GM04504 (cell line): ENCODE data around the gene BLZF1.
A peak's percentile ranks its signal among the peaks of the same experiment; 100 is the strongest.
"Not testable (repeated sequence)": the region's sequence is repeated elsewhere in the genome, so short reads cannot be mapped to it uniquely, and the experiment has no call there.

Source experiments
- DNase-seq: peaks from one replicate; pipeline ENCODE4 v3.0.0-alpha.2; 2012; ENCODE audit warnings: low read depth

Gene BLZF1

DNA sequence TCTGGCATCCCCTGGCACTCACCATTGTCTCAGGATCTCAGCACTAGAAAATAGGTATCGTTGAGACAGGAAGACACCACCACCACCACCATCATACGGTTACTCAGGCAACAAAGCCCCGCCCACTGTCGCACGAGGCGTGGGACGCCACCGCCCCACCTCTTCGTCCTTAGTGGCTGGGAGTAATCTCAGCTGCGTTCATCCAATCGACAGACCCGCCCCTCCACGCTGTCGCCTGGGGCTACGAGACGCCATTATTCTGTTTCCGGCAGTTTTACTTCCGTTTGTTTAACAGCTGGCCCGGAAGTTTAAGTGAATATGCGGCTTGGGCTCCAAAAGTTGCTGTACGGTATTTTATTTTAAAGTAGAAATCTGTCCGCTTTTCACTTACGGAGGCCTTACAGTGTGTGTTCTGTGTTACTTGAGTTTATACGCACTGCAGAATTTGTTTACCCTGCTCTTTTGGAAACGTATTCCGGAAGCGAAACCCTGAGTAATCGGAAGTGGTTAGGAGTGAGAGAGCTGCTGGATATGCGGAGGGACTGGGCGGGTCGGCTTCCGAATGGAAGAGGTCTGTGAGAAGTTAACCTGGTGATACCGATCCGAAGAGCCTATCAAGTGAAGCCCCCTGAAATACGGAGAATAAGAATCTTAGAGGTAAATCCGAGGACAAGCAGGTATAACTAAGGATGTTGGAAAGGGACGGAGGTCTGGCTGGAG lies at the start of gene BLZF1, which contains the start of gene NME7:
Gene BLZF1, plus strand, starts transcription at position 510 of the 720 bp plus-strand sequence. CDS start 1,328 bp downstream, outside the sequence.
Gene NME7, minus strand, starts transcription at position 112 of the 720 bp plus-strand sequence. Its CDS starts 87 bp downstream, at position 25.
- DNase-seq = peak; percentile 93

GRCh38 chr1:169318536-169319244 lies 49.3 kb upstream of the BLZF1 start:
- no peak for DNase-seq

GRCh38 chr1:169321539-169321938 lies 46.5 kb upstream of the BLZF1 start:
- DNase-seq = no peak

DNA sequence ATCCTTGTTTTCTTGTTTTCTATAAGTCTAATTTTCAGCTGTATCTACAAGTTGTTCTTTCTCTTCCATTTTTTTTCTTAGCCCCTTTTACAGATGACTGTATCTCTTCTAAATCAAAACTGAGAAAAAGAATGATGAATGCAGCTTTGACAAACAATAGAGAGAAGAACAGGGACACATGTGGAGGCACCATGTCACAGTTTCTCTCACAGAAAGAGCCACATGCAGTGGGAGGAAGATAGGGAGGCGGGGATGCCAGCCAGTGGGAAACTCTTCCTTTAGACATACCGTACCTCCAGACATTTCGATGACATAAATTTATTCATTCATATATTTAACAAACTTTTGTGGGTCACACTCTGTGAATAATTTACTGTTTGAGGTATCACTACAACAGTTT lies 45.9 kb upstream of the BLZF1 start:
- DNase-seq = no peak

DNA sequence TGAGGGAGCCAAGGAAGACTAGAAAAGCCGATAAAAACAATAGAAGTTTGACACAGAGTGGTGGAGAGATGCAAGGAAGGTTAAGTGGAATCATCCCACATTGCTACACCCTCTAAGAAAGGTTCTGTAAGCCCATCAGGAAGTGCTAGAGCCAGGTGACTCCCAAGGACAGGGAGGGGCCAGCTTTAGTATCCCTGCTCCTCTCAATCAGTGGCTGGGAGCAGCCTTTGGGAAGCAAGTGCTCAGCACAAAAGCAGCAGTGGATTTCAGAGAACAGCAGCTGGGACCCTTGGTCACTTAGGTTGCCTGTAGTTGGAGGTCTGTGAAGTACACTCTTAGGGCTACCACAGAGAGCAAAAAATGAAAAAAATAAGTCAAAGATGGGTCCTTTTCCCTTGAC lies 42.9 kb upstream of the BLZF1 start:
- no peak for DNase-seq

DNA sequence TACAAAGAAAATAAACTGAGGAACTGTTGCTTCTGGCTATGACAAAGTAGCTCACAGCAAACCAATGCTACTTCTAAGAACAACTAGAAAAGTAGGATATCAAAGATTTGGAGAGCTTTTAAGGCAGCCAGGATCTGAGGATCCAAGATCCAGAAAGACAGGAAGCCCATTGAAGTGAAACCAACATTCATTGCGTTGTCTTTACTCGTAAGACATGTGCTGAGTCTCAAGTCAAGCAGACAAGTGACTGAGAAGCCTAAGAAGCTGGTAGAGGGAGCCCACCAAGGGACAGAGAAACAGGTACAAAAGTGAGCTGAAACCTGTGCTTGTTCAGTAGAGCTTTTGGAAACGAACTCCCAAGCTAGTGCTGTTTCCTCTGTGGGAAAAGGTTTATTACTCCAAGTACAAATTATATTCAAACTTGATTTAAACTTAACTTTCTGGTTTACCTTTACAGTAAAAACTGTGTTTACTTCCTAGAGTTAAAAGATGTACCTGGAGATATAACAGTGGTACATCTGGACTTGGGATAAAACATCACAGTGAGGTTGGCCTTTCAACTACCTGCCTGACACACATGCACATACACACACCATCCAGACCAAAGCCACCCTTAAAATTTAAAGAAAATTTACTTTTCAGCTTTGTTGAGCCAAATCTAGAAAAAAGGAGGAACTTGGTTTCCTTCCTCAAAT lies 41.6 kb upstream of the BLZF1 start:
- DNase-seq = no peak

- DNase-seq = no peak
Observed at GRCh38 chr1:169326956-169327268, 41.1 kb upstream of the BLZF1 start.

- no peak for DNase-seq
Observed at GRCh38 chr1:169327875-169328274, 40.1 kb upstream of the BLZF1 start.

DNA sequence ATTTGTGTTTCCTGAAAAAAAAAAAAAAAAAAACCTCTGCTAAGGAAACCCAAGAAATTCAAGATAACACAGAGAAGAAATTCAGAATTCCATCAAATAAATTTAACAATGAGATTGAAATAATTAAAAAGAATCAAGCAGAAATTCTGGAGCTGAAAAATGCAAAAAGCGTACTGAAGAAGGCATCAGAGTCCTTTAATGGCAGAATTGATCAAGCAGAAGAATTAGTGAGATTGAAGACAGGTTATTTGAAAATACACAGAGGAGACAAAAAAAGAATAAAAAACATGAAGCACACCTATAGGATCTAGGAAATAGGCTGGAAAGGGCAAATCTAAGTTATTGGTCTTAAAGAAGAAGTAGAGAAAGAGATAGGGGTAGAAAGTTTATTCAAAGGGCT lies 38.6 kb upstream of the BLZF1 start:
- DNase-seq = no peak

- DNase-seq = no peak
Observed at GRCh38 chr1:169330927-169331326, 37.1 kb upstream of the BLZF1 start.

DNA sequence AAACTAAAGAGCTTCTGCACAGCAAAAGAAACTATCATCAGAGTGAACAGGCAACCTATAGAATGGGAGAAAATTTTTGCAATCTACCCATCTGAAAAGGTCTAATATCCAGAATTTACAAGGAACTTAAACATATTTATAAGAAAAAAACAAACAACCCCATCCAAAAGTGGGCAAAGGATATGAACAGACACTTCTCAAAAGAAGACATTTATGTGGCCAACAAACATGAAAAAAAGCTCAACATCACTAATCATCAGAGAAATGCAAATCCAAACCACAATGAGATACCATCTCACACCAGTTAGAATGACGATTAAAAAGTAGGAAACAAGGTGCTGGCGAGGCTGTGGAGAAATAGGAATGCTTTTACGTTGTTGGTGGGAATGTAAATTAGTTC lies 33.3 kb upstream of the BLZF1 start:
- not testable (repeated sequence) for DNase-seq

- DNase-seq = not testable (repeated sequence)
Observed at GRCh38 chr1:169336947-169337715, 30.9 kb upstream of the BLZF1 start.

GRCh38 chr1:169338617-169339016 lies 29.4 kb upstream of the BLZF1 start:
- no peak for DNase-seq

- no peak for DNase-seq
Observed at GRCh38 chr1:169339773-169340172, 28.2 kb upstream of the BLZF1 start.

- no peak for DNase-seq
Observed at GRCh38 chr1:169340882-169341281, 27.1 kb upstream of the BLZF1 start.

GRCh38 chr1:169342096-169342495 lies 25.9 kb upstream of the BLZF1 start:
- DNase-seq = not testable (repeated sequence)

GRCh38 chr1:169345511-169345910 lies 22.5 kb upstream of the BLZF1 start:
- no peak for DNase-seq

GRCh38 chr1:169346036-169346589 lies 21.9 kb upstream of the BLZF1 start:
- DNase-seq = no peak

- no peak for DNase-seq
Observed at GRCh38 chr1:169347688-169348382, 20.2 kb upstream of the BLZF1 start.

DNA sequence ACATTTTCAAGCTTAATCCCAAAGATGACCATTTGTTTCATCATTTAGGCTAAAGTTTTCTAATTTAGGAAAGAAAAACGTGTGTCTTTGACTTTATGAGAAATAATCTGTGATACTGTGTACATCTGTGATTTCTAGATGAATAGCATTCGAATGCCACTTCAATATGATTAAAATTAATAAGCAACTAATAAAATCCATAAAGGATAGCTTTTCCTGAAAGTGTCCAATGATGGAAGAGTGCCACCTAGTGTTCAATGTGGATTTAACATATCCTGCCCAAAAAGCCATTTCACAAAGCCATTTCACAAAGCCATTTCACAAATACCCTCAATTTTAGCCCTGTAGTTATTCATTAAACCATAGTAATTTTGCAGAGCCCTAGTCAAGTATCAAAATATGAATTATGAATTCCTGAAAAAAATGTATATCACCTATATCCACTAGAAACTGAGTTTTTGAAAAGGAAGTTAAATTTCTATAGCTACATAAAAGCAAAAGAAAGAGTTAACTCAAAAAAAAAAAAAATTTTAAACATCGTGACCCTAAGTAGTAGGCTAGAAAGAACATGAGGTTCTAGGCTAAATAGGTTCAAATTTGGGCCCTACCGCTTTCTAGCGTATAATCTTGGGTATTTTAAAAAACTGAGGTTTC lies 19.5 kb upstream of the BLZF1 start:
- peak; percentile 26 for DNase-seq

DNA sequence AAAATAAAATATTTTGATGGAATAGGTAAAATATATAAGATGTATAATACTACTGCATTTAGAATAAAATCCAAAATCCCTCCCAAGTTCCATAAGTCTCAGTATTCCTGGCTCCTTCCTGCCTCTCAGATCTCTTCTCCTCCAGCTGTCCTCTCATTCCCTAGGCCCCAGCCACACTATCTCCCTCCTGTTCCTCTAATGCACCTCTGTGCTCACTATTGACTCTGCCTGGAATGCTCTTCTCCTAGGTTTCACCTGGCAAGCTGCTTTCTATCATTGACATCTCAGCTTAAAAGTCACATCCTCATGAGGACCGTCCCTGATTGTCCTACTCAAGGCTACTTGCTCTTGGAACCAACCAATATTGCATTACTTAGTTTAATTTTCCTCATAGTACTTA lies 7.6 kb upstream of the BLZF1 start:
- no peak for DNase-seq
